ENCODE results near the gene DCLK2. TPM values are rescaled to one million over a fixed set of nuclear protein-coding genes. Genes with fewer than 3 reads are reported as not detected.
A peak's percentile ranks its signal among the peaks of the same experiment; 100 is the strongest.

DCLK2 gene
- total RNA-seq, 1 donor: 13.0 TPM

DNA sequence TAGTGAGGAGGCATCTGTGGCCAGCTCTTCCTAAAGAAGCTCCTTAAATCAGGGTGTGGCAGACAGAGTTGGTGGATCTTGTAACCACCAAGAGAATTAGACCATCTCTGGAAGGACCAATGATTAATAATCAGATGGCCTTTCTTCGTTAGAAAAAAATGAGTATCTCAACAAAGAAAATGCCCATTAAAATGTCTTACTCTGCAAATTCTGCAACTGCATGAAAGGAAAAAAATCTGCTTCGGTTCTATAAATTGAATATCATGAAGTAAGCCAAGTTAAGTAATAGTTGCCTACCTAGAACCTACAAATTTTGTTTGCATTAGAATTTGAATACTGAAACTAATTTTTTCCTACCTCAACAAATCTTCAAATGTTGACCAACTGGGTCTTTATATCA is 4.2 kb upstream of the DCLK2 start:
- no peak for DNase-seq (ENCODE audit: low read depth)
- TF ChIP-seq, protein P1, sequence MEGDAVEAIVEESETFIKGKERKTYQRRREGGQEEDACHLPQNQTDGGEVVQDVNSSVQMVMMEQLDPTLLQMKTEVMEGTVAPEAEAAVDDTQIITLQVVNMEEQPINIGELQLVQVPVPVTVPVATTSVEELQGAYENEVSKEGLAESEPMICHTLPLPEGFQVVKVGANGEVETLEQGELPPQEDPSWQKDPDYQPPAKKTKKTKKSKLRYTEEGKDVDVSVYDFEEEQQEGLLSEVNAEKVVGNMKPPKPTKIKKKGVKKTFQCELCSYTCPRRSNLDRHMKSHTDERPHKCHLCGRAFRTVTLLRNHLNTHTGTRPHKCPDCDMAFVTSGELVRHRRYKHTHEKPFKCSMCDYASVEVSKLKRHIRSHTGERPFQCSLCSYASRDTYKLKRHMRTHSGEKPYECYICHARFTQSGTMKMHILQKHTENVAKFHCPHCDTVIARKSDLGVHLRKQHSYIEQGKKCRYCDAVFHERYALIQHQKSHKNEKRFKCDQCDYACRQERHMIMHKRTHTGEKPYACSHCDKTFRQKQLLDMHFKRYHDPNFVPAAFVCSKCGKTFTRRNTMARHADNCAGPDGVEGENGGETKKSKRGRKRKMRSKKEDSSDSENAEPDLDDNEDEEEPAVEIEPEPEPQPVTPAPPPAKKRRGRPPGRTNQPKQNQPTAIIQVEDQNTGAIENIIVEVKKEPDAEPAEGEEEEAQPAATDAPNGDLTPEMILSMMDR (IDR thresholded peaks at IDR 0.05; ENCODE audit: insufficient read depth, low read depth, low read length): no peak
- no peak overlapping the region for H3K4me3 ChIP-seq (ENCODE audit: low read depth, low read length)

DNA sequence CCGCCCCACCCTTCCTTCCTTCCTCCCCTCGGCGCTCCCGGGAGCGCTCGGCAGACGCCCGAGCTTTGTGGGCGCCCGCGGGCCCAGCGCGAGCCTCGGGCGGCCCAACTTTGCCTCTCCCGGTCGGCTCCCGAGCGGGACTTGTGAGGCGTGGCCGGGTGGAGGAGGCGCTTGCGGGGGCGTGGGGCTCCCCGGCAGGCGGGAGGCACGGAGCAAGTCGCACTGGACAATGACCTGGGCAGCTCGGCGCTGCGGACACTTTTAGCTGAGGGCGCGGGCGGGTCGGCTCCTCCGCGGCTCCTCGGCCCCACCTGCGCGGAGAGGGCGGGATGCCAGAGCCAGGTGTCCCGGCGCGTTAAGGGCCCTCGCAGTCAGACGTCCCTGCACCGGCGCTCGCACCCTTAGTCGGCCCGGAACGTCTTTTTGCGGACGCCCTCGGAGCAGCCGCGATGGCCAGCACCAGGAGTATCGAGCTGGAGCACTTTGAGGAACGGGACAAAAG is 385 bp downstream of the DCLK2 start:
- TF ChIP-seq, protein P1 (IDR thresholded peaks at IDR 0.05; ENCODE audit: insufficient read depth, low read depth, low read length): no peak
- peak overlapping the region; percentile 81 for H3K4me3 ChIP-seq (ENCODE audit: low read depth, low read length)
- peak; percentile 67 for DNase-seq (ENCODE audit: low read depth)

DNA sequence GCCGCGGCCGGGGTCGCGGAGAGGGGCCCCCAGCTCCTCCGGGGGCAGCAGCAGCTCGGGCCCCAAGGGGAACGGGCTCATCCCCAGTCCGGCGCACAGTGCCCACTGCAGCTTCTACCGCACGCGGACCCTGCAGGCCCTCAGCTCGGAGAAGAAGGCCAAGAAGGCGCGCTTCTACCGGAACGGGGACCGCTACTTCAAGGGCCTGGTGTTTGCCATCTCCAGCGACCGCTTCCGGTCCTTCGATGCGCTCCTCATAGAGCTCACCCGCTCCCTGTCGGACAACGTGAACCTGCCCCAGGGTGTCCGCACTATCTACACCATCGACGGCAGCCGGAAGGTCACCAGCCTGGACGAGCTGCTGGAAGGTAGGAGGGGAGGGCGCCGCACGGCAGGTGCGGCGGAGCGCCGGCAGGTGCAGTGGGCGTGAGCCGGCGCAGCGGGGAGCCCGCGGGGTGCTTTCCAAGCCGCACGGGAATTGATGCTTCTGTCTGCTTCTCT is 886 bp downstream of the DCLK2 start:
- peak overlapping the region; percentile 81 for H3K4me3 ChIP-seq (ENCODE audit: low read depth, low read length)
- peak; percentile 53 for DNase-seq (ENCODE audit: low read depth)
- TF ChIP-seq, protein P1 (IDR thresholded peaks at IDR 0.05; ENCODE audit: insufficient read depth, low read depth, low read length): no peak

DNA sequence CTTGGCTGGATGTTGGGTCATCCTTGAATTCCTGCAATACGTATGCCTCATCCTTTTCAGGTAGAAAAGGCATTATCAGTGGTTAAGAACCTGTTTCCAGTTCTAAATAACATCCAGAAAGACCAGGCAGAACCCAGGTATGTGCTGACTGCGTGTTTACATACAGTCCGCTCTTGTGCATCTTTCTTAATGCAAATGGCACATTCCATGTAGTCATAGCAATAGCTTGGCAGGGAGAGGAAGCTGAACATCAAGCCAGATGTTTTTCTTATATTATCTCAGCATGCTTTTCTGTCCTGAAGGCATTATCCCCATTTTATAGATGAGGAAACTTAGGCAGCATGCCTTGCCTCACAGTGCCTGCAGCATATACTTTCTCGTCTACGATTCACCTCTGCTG is 2.1 kb downstream of the DCLK2 start:
- DNase-seq (ENCODE audit: low read depth): no peak
- TF ChIP-seq, protein P1 (IDR thresholded peaks at IDR 0.05; ENCODE audit: insufficient read depth, low read depth, low read length): no peak
- H3K4me3 ChIP-seq (ENCODE audit: low read depth, low read length): peak overlapping the region; percentile 81

DNA sequence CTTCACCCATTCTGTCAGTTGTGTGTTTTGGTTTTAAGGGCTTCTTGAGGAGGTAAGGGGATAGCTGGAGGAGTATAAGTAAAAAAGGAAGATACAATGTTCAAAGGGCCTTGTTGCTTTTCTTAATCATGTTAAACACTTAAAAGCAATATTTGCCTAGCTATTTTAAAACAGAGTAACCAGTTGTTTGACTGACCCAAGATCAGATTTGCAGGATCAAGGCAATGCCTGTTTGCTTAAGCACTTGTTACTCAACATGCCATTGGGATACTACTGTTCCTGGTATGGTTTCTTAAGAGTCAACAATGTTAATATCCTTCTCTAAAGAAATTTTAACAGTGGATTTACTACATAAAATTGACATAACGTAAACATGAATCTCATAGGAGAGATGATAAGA is 2.6 kb downstream of the DCLK2 start:
- no peak for DNase-seq (ENCODE audit: low read depth)
- no peak overlapping the region for H3K4me3 ChIP-seq (ENCODE audit: low read depth, low read length)
- TF ChIP-seq, protein P1 (IDR thresholded peaks at IDR 0.05; ENCODE audit: insufficient read depth, low read depth, low read length): no peak

DNA sequence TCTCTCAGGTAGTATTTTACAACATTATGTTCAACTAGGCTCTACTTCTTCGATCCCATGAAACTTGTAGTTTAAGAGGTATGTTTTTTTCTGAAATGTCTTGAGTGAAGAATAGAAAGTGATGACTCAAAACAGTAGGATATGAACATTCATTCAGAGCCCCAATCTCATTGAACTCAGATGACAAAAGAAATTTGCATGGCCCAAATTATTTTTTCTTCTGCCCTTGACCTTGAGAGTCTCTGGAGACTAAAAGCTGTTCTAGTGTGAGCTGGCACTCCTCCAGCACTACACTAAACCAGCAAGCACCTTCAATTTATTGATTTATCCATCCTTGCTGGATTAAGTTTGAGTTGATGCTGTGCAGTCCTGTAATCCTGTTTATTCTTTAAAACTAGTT is 4.0 kb downstream of the DCLK2 start:
- H3K4me3 ChIP-seq (ENCODE audit: low read depth, low read length): no peak overlapping the region

More for the DNA sequence above, 4.0 kb downstream of the DCLK2 start:
- no peak for DNase-seq (ENCODE audit: low read depth)
- TF ChIP-seq, protein P1 (IDR thresholded peaks at IDR 0.05; ENCODE audit: insufficient read depth, low read depth, low read length): no peak

All from fibroblast of villous mesenchyme (primary cell).